HG03460 (cell line): ENCODE measurements around the gene DOCK9.

Source experiments
- ATAC-seq: cut with Tn5 transposase; IDR thresholded peaks from one replicate; pipeline ENCODE4 v1.9.1; 2021; ENCODE audit not compliant: unreplicated experiment

DOCK9 gene

GRCh38 chr13:98856983-98857382 is 120.9 kb downstream of the DOCK9 start:
- ATAC-seq = no peak

- ATAC-seq = no peak
These were observed 123.4 kb downstream of the DOCK9 start for GRCh38 chr13:98854448-98854847.

- ATAC-seq = peak; percentile 100
These were observed 124.1 kb downstream of the DOCK9 start for GRCh38 chr13:98853771-98854221.

GRCh38 chr13:98851276-98851675 is 126.6 kb downstream of the DOCK9 start:
- ATAC-seq = no peak

GRCh38 chr13:98848746-98849145 is 129.1 kb downstream of the DOCK9 start:
- no peak for ATAC-seq

- ATAC-seq = no peak
These were observed 130.1 kb downstream of the DOCK9 start for GRCh38 chr13:98847780-98848179.

GRCh38 chr13:98846986-98847385 is 130.9 kb downstream of the DOCK9 start:
- no peak for ATAC-seq

GRCh38 chr13:98846521-98846920 is 131.3 kb downstream of the DOCK9 start:
- no peak for ATAC-seq

- no peak for ATAC-seq
These were observed 132.1 kb downstream of the DOCK9 start for GRCh38 chr13:98845742-98846141.

GRCh38 chr13:98844021-98844420 is 133.8 kb downstream of the DOCK9 start:
- no peak for ATAC-seq

- ATAC-seq = no peak
These were observed 134.4 kb downstream of the DOCK9 start for GRCh38 chr13:98843482-98843877.

GRCh38 chr13:98842858-98843481 is 134.9 kb downstream of the DOCK9 start:
- peak; percentile 82 for ATAC-seq

- ATAC-seq = no peak
These were observed 135.8 kb downstream of the DOCK9 start for GRCh38 chr13:98842070-98842469.

- peak; percentile 92 for ATAC-seq
These were observed 137.8 kb downstream of the DOCK9 start for GRCh38 chr13:98839856-98840769.

GRCh38 chr13:98838776-98839175 is 139.1 kb downstream of the DOCK9 start:
- no peak for ATAC-seq

- no peak for ATAC-seq
These were observed 140.0 kb downstream of the DOCK9 start for GRCh38 chr13:98837896-98838295.

- ATAC-seq = no peak
These were observed 142.7 kb downstream of the DOCK9 start for GRCh38 chr13:98835156-98835555.

- no peak for ATAC-seq
These were observed 143.5 kb downstream of the DOCK9 start for GRCh38 chr13:98834254-98834960.

GRCh38 chr13:98831236-98831635 is 146.6 kb downstream of the DOCK9 start:
- no peak for ATAC-seq

- ATAC-seq = no peak
These were observed 148.3 kb downstream of the DOCK9 start for GRCh38 chr13:98829541-98829940.

- ATAC-seq = no peak
These were observed 149.2 kb downstream of the DOCK9 start for GRCh38 chr13:98828614-98829013.

- ATAC-seq = no peak
These were observed 150.4 kb downstream of the DOCK9 start for GRCh38 chr13:98827449-98827848.
